Measurements from ENCODE around the gene EFEMP2.

EFEMP2 gene

GRCh38 chr11:65822776-65823528 is 49.6 kb downstream of the EFEMP2 start:
- Histone ChIP-seq H3K36me3 (no peaks in the 10 kb centered on the region), H3K4me3 (ENCODE audit: low read depth, low read length) (no peak overlapping the region), H3K27me3 (ENCODE audit: insufficient read depth, low read depth, severe bottlenecking) (no peaks in the 10 kb centered on the region), H3K27ac (no peak overlapping the region), H3K9me3 (ENCODE audit: severe bottlenecking) (no peaks in the 10 kb centered on the region)
- no peak for DNase-seq
- TF ChIP-seq CTCF (IDR thresholded peaks at IDR 0.05; ENCODE audit: low read depth, low read length): no peak

GRCh38 chr11:65821107-65821506 is 51.5 kb downstream of the EFEMP2 start:
- H3K27me3 ChIP-seq (ENCODE audit: insufficient read depth, low read depth, severe bottlenecking): no peaks in the 10 kb centered on the region
- H3K27ac ChIP-seq: no peak overlapping the region
- no peak overlapping the region for H3K4me3 ChIP-seq (ENCODE audit: low read depth, low read length)
- no peak for TF ChIP-seq CTCF (IDR thresholded peaks at IDR 0.05; ENCODE audit: low read depth, low read length)
- DNase-seq: no peak
- no peaks in the 10 kb centered on the region for H3K9me3 ChIP-seq (ENCODE audit: severe bottlenecking)
- no peaks in the 10 kb centered on the region for H3K36me3 ChIP-seq

- Histone ChIP-seq H3K4me3 (ENCODE audit: low read depth, low read length) (peak overlapping the region; percentile 65), H3K27ac (peak overlapping the region; percentile 53; the same call in 1 of the 2 replicates), H3K27me3 (ENCODE audit: insufficient read depth, low read depth, severe bottlenecking) (no peaks in the 10 kb centered on the region), H3K36me3 (no peaks in the 10 kb centered on the region), H3K9me3 (ENCODE audit: severe bottlenecking) (no peaks in the 10 kb centered on the region)
- peak; percentile 96 for TF ChIP-seq CTCF (IDR thresholded peaks at IDR 0.05; ENCODE audit: low read depth, low read length)
- peak; percentile 92 for DNase-seq
These were observed 54.5 kb downstream of the EFEMP2 start for GRCh38 chr11:65817835-65818680.

GRCh38 chr11:65817312-65817834 is 55.2 kb downstream of the EFEMP2 start:
- H3K36me3 ChIP-seq: no peaks in the 10 kb centered on the region
- peak overlapping the region; percentile 65 for H3K4me3 ChIP-seq (ENCODE audit: low read depth, low read length)
- DNase-seq: no peak
- peak overlapping the region; percentile 53 for H3K27ac ChIP-seq
- no peaks in the 10 kb centered on the region for H3K9me3 ChIP-seq (ENCODE audit: severe bottlenecking)
- TF ChIP-seq CTCF (IDR thresholded peaks at IDR 0.05; ENCODE audit: low read depth, low read length): no peak
- H3K27me3 ChIP-seq (ENCODE audit: insufficient read depth, low read depth, severe bottlenecking): no peaks in the 10 kb centered on the region

GRCh38 chr11:65816696-65817095 is 55.9 kb downstream of the EFEMP2 start:
- no peak for TF ChIP-seq CTCF (IDR thresholded peaks at IDR 0.05; ENCODE audit: low read depth, low read length)
- H3K4me3 ChIP-seq (ENCODE audit: low read depth, low read length): no peak overlapping the region
- no peaks in the 10 kb centered on the region for H3K27me3 ChIP-seq (ENCODE audit: insufficient read depth, low read depth, severe bottlenecking)
- no peak for DNase-seq
- no peak overlapping the region for H3K27ac ChIP-seq
- no peaks in the 10 kb centered on the region for H3K36me3 ChIP-seq
- H3K9me3 ChIP-seq (ENCODE audit: severe bottlenecking): no peaks in the 10 kb centered on the region
